Measurements from ENCODE around the gene ARIH2.

Gene ARIH2

DNA sequence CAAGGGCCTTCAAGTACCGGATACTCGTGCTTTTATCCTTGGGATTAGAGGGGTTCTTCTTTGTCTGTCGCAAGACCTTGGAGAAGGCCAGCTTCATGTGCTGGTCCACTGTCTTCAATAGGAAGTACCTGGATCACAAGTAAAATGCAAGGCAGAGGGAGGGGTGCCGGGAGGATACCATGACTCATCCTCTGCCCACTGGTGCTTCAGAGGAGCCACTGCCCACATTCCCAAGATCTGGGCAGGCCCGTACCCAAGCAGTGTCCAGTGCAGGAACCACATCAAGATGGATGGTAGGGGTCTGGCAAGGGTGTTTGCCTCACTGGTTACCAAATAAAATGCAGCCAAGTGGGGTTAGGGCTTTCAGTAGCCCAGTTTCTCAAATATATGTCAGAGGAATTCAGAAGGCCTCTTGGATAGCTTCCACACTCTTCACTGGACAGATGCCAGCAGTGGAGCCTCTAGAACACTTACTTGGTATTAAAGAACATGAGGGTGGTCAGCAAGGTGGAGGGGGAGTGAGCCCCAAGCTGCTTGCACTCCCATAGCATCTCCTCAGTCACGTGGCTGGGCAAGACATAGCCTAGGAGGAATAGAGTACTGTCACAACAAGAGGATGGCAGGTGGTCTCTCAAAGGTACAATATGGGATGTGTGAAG, 114.1 kb downstream of the ARIH2 start:
- no peak overlapping the region for H3K4me3 Mint-ChIP-seq
- peaks cover 18% of the 10 kb centered on the region for H3K4me1 Mint-ChIP-seq
- H3K27me3 Mint-ChIP-seq, result no peaks in the 10 kb centered on the region
- H3K9me3 Mint-ChIP-seq, result no peaks in the 10 kb centered on the region
- H3K27ac Mint-ChIP-seq, result no peak overlapping the region
- H3K36me3 Mint-ChIP-seq (ENCODE audit: low read depth), result peaks cover 51% of the 10 kb centered on the region
- no peak for ATAC-seq
- no peak for DNase-seq

DNA sequence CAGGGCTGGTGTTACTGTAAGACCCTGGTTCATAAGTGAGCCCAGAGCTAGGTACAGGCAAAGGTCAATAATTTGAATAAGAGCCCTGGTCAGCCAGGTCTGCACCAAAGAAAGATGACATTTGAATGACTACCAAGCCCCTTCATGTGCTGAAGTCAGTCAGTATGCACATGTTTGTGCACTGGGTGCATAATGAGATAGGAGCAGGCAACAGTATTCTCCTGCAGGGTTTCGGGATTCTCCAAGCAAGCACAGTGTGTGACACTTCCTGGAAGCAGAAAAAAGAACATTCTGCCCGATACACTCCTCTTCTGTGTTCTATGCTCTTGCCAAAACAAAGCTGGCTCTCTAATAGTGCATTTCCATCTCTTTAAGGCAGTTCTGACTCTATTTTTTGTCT, 116.0 kb downstream of the ARIH2 start:
- peaks cover 34% of the 10 kb centered on the region for H3K36me3 Mint-ChIP-seq (ENCODE audit: low read depth)

DNA sequence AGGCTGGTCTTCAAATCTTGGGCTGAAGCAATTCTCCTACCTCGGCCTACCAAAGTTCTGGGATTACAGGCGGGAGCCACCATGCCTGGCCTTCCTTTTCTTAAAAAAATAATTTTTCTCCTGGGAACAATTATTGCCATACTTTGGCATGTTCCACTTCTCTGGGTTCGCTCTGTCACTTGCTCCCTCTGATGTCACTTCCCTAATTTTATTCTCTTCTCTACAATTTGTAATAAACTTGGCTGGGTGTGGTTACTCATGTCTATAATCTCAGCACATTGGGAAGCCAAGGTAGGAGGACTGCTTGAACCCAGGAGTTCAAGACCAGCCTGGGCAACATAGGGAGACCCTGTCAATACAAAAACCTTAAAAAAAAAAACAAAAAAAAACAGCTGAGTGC, 116.6 kb downstream of the ARIH2 start:
- ATAC-seq, result no peak
- no peaks in the 10 kb centered on the region for H3K27me3 Mint-ChIP-seq
- H3K9me3 Mint-ChIP-seq, result no peaks in the 10 kb centered on the region
- no peak for DNase-seq
- H3K4me1 Mint-ChIP-seq, result no peaks in the 10 kb centered on the region
- H3K27ac Mint-ChIP-seq, result no peak overlapping the region
- H3K4me3 Mint-ChIP-seq, result no peak overlapping the region
- peaks cover 30% of the 10 kb centered on the region for H3K36me3 Mint-ChIP-seq (ENCODE audit: low read depth)

More for the DNA sequence above, 116.0 kb downstream of the ARIH2 start:
- Mint-ChIP-seq H3K4me3 (no peak overlapping the region), H3K4me1 (peaks cover 4% of the 10 kb centered on the region), H3K9me3 (no peaks in the 10 kb centered on the region), H3K27ac (peak overlapping the region; percentile 42), H3K27me3 (no peaks in the 10 kb centered on the region)
- no peak for DNase-seq
- ATAC-seq, result no peak

All from activated naive CD8-positive, alpha-beta T cell treated with anti-CD3 and anti-CD28 coated beads, Interleukin-2, amount 50 U/mL, for 24 hours (primary cell).